ENCODE data around the gene MT1H.
"Not testable (repeated sequence)": the region's sequence is repeated elsewhere in the genome, so short reads cannot be mapped to it uniquely, and the experiment has no call there.

The MT1H gene

GRCh38 chr16:56665286-56666261, 4.0 kb upstream of the MT1H start:
- not testable (repeated sequence) for DNase-seq

- DNase-seq, result no peak
These were observed 1.7 kb upstream of the MT1H start, which contains the start of gene MT1G for GRCh38 chr16:56667581-56668571. Gene MT1G (minus strand): TSS chr16:56668065. CDS start chr16:56667993, 72 bp downstream.

GRCh38 chr16:56669840-56670619, 416 bp downstream of the MT1H start:
- DNase-seq, result no peak

GRCh38 chr16:56670620-56670934, 963 bp downstream of the MT1H start:
- DNase-seq, result no peak

- DNase-seq, result not testable (repeated sequence)
These were observed 2.1 kb downstream of the MT1H start for GRCh38 chr16:56671691-56672090.

GRCh38 chr16:56672171-56672570, 2.6 kb downstream of the MT1H start:
- DNase-seq, result not testable (repeated sequence)

GRCh38 chr16:56672761-56673536, 3.3 kb downstream of the MT1H start:
- no peak for DNase-seq

GRCh38 chr16:56673921-56674320, 4.3 kb downstream of the MT1H start:
- peak; percentile 14 for DNase-seq

- not testable (repeated sequence) for DNase-seq
These were observed 5.0 kb downstream of the MT1H start for GRCh38 chr16:56674570-56674969.

- peak; percentile 27 for DNase-seq
These were observed 6.1 kb downstream of the MT1H start for GRCh38 chr16:56675685-56676210.

- no peak for DNase-seq
These were observed 7.9 kb downstream of the MT1H start for GRCh38 chr16:56677474-56677873.

- no peak for DNase-seq
These were observed 9.6 kb downstream of the MT1H start for GRCh38 chr16:56679078-56679730.

- no peak for DNase-seq
These were observed 10.2 kb downstream of the MT1H start for GRCh38 chr16:56679818-56680217.

- DNase-seq, result peak; percentile 82
These were observed 12.5 kb downstream of the MT1H start, which contains the start of gene MT1X for GRCh38 chr16:56681939-56682702. Gene MT1X (plus strand): TSS chr16:56682470. CDS start chr16:56682541, 71 bp downstream.

- no peak for DNase-seq
These were observed 13.2 kb downstream of the MT1H start for GRCh38 chr16:56682703-56683397.

GRCh38 chr16:56683424-56684172, 14.0 kb downstream of the MT1H start:
- DNase-seq, result no peak

- DNase-seq, result no peak
These were observed 14.8 kb downstream of the MT1H start for GRCh38 chr16:56684256-56684925.

All from central memory CD4-positive, alpha-beta T cell (primary cell).